NCI-H2081 treated with DMSO at 0.1 percent for 48 hours (cell line): ENCODE data around the gene DNAAF5.

Experiments
- DNase-seq: peaks from one replicate; lab custom pipeline; 2025; lab: John Stamatoyannopoulos, UW

Gene DNAAF5

GRCh38 chr7:726084-726853 lies at the start of gene DNAAF5:
TSS of gene DNAAF5 (plus strand) at chr7:726699. CDS start at chr7:726721, 22 bp downstream.
- DNase-seq: peak; percentile 73

GRCh38 chr7:676972-677385 lies 49.5 kb upstream of the DNAAF5 start:
- no peak for DNase-seq

GRCh38 chr7:680411-681127 lies 45.9 kb upstream of the DNAAF5 start:
- no peak for DNase-seq

- DNase-seq: no peak
Observed at GRCh38 chr7:681551-682307, 44.8 kb upstream of the DNAAF5 start.

GRCh38 chr7:682810-683209 lies 43.7 kb upstream of the DNAAF5 start:
- DNase-seq: no peak

- no peak for DNase-seq
Observed at GRCh38 chr7:683526-684205, 42.8 kb upstream of the DNAAF5 start.

GRCh38 chr7:684416-684815 lies 42.1 kb upstream of the DNAAF5 start:
- DNase-seq: no peak

GRCh38 chr7:685540-685939 lies 41.0 kb upstream of the DNAAF5 start:
- DNase-seq: no peak

- DNase-seq: no peak
Observed at GRCh38 chr7:690478-691360, 35.8 kb upstream of the DNAAF5 start.

GRCh38 chr7:691361-692045 lies 35.0 kb upstream of the DNAAF5 start:
- DNase-seq: no peak

- no peak for DNase-seq
Observed at GRCh38 chr7:693280-693679, 33.2 kb upstream of the DNAAF5 start.

- no peak for DNase-seq
Observed at GRCh38 chr7:696426-696811, 30.1 kb upstream of the DNAAF5 start.

- no peak for DNase-seq
Observed at GRCh38 chr7:696812-697551, 29.5 kb upstream of the DNAAF5 start.

GRCh38 chr7:698515-699475 lies 27.7 kb upstream of the DNAAF5 start:
- DNase-seq: no peak

- no peak for DNase-seq
Observed at GRCh38 chr7:699476-700170, 26.9 kb upstream of the DNAAF5 start.

GRCh38 chr7:701086-701671 lies 25.3 kb upstream of the DNAAF5 start:
- DNase-seq: no peak

GRCh38 chr7:703049-703448 lies 23.4 kb upstream of the DNAAF5 start:
- DNase-seq: no peak

GRCh38 chr7:706721-707120 lies 19.8 kb upstream of the DNAAF5 start:
- DNase-seq: no peak
